Skin epidermis (tissue), 12 donors: Measurements from ENCODE around the gene COL25A1.
A peak's percentile ranks its signal among the peaks of the same experiment; 100 is the strongest.

Source experiments
- H3K27ac ChIP-seq, 21 experiments: fragments of 200-600 bp; sonication (generic) in 11 of 21; one replicate each; pipeline ENCODE4 v1.5.0; 2020; ENCODE audit warnings: mild to moderate bottlenecking in 3 of 21, inconsistent platforms in 2 of 21, moderate library complexity in 2 of 21
- H3K4me3 ChIP-seq, 7 experiments: fragments of 200-600 bp; sonication (generic) in 2 of 7; one replicate each; pipeline ENCODE4 v1.5.0; 2020; ENCODE audit warnings: inconsistent platforms in 2 of 7, mild to moderate bottlenecking in 2 of 7, moderate library complexity in 1 of 7

Gene COL25A1

DNA sequence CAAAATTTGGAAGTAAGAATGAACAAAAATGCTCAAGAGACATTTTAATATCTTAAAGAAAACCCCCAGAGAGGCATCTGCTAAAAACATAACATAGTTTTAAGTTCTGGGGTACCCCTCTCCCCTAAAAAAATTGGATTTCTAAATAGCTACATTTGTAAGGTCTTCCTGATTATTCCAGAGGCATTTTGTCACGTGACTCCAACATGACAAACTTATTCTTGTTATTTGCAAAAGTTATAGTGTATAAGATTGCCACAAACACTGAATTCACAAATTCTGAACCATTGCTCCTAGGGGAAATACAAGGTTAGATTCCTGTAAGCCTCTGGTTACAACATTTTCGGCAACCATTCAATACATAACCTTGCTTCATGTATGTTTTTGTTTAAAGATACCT, 73.4 kb downstream of the COL25A1 start:
- no peak overlapping the region for H3K4me3 ChIP-seq
- no peak overlapping the region for H3K27ac ChIP-seq

- no peak overlapping the region for H3K27ac ChIP-seq
- no peak overlapping the region for H3K4me3 ChIP-seq
These were observed 84.2 kb downstream of the COL25A1 start for GRCh38 chr4:109218288-109218687.

- no peak overlapping the region for H3K27ac ChIP-seq
- no peak overlapping the region for H3K4me3 ChIP-seq
These were observed 86.3 kb downstream of the COL25A1 start for GRCh38 chr4:109216085-109216696.

GRCh38 chr4:109215506-109215905, 87.0 kb downstream of the COL25A1 start:
- Histone ChIP-seq H3K4me3 (no peak overlapping the region), H3K27ac (no peak overlapping the region)

DNA sequence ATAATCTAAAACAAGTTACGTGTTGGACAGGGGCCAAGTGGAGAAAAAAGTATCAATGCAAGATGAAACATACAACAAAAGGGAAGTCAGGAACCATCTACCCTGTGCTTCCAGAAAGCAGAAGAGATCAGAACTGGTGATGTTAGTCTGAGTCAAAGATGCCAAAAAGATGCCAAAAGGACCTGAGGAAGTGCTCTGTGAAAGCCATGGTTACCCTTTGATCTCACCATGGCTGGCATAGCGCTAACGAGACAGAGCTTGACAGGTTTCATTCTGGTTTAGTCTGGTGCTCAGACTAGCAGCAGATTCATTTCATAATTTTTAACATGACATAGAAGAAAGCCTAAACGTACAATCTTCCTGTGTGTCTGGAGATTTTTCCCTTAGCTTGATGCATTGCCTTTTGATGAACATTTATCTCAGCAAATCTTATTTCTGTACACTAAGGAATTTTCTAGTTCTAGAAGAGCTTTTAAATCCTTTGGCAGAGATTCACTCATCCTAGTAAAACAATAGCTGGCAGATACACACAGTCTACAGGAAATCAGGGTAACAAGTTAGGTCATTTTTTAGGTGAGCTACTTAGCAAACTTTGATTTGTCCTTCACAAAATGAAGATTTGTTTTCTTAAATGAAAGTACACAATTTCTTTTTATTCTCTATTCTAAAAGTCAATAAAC, 87.7 kb downstream of the COL25A1 start:
- no peak overlapping the region for H3K27ac ChIP-seq

DNA sequence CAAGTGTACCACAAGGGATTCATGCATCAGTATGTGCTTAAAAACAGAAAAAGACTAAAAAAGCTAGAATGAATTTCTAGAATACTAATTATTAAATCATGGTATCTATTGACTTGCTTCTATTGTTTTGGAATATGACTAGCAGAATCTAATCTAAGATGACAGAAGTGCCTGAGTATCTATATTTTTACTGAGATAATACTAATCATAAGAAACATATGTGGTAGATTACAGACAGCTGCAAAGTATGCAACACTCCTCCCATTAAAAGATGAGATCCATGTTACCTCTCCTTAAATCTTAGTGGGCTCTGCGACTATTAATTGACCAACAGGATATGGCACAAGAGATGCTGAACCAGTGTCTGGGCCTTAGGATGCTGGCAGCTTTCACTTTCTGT, 89.4 kb downstream of the COL25A1 start:
- no peak overlapping the region for H3K27ac ChIP-seq
- H3K4me3 ChIP-seq = no peak overlapping the region

More for the DNA sequence above, 87.7 kb downstream of the COL25A1 start:
- no peak overlapping the region for H3K4me3 ChIP-seq

DNA sequence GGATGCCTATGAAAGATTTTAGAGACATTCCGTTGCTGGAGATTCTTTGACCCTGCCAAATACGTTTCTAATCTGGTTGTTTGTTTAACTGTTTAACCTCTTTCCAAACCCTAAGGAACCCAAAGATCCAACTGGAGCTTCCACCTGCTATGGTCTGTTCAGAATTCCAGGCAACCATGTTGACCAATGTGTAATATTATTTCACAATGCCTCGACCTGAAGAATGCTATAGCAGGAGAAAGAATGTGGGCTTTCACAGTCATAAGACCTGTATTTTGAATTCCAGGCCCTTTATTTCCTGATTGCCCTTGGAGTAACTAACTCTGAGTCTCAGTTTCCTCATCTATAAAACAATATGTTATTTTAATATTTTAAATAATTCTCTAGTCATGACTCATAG, 90.8 kb downstream of the COL25A1 start:
- Histone ChIP-seq H3K27ac (no peak overlapping the region), H3K4me3 (no peak overlapping the region)

DNA sequence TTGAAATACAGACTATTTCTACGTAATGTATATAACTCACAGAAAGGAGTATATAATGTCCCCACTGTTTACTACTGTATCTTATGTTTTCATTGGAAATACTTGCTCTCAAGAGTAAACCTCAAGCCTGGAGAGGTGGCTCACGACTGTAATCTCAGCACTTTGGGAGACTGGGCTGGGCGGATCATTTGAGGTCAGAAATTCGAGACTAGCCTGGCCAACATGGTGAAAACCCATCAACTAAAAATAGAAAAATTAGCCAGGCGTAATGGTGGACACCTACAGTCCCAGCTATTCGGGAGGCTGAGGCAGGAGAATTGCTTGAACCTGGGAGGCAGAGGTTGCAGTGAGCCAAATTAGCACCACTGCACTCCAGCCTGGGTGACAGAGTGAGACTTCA, 92.8 kb downstream of the COL25A1 start:
- Histone ChIP-seq H3K4me3 (no peak overlapping the region), H3K27ac (no peak overlapping the region)

GRCh38 chr4:109207898-109208297, 94.6 kb downstream of the COL25A1 start:
- no peak overlapping the region for H3K4me3 ChIP-seq

GRCh38 chr4:109207061-109207460, 95.4 kb downstream of the COL25A1 start:
- Histone ChIP-seq H3K4me3 (no peak overlapping the region), H3K27ac (no peak overlapping the region)

More at GRCh38 chr4:109207898-109208297, 94.6 kb downstream of the COL25A1 start:
- H3K27ac ChIP-seq = no peak overlapping the region

DNA sequence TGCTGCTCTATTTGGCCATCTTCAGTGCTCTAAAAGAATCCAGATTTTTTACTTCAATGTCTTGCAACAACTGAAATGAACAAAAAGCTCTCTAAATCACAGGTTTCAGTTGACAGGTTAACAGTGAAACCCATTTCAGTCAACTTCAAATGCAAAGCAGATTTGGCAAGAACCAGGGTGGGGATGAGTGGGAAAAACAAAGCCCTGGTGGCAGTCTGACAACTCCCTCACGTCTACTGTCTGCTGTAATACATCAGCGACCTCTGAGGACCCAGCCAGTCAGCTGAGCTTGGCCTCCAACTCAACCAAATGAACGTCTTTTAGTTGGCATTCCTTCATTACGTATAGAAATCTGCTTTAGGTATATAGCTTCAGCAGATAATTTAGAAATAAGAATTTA, 95.8 kb downstream of the COL25A1 start:
- no peak overlapping the region for H3K27ac ChIP-seq
- H3K4me3 ChIP-seq = no peak overlapping the region

GRCh38 chr4:109205186-109205585, 97.3 kb downstream of the COL25A1 start:
- Histone ChIP-seq H3K4me3 (no peak overlapping the region), H3K27ac (no peak overlapping the region)

DNA sequence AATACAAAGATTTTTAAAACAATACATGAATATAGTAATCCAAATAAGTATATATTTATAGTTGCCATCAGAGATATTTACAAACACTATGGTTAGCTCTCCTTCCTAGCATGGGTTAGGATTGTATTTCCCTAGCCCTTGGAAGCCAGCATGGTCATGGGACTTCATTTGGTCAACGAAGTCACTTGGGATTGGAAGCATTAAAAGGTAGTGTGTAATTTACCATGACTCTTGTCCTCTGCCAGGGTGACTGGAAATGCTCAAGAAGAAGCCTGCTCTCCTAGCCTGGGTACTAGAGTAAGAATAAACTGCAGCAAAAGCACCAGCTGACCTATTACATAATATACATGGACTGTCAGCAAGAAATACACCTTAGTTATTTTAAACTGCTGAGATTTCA, 102.9 kb downstream of the COL25A1 start:
- Histone ChIP-seq H3K27ac (no peak overlapping the region), H3K4me3 (no peak overlapping the region)

DNA sequence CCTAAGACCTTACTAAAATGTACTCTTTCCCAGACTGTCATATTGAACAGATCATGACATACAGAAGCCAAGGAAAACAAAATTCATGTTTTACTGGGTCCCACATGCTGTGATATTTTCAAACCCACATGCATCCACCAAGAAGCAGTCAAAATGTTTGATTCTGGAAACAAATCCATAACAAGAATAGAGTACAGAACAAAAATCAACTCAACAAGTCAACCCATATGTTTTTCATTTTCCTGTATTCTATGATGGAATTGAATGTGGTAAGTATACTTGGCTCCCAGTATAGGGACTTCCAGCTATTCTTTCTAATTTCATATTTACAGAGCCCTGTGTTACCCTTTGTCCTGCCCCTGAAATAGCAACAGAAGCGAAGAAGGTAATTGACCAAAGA, 106.8 kb downstream of the COL25A1 start:
- Histone ChIP-seq H3K27ac (no peak overlapping the region), H3K4me3 (no peak overlapping the region)

- Histone ChIP-seq H3K4me3 (no peak overlapping the region), H3K27ac (no peak overlapping the region)
These were observed 111.2 kb downstream of the COL25A1 start for GRCh38 chr4:109191216-109191615.

DNA sequence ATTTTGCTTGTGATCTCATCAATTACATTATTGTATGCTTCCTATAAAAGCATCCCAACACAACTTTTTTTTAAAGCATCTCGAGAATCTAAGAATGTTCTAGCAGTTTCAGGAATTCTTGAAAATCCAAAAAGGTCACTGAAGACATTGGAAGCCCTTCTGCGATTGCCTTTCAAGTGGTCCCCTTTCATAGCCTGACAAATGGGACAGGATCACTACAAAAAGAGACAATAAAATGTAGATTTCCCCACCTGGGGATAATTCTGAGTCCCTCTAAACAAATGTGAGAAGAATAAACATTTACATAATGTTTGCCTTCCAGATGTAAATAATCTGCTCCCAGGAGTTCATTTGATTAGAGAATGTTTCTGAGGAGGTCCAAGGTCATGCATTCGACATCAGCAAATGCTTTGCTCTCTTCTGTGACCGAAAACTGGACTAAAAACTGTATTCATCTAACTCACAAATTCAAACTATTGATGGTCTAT, 116.0 kb downstream of the COL25A1 start:
- no peak overlapping the region for H3K27ac ChIP-seq
- H3K4me3 ChIP-seq = no peak overlapping the region

- H3K27ac ChIP-seq = no peak overlapping the region
- no peak overlapping the region for H3K4me3 ChIP-seq
These were observed 116.5 kb downstream of the COL25A1 start for GRCh38 chr4:109185951-109186350.

DNA sequence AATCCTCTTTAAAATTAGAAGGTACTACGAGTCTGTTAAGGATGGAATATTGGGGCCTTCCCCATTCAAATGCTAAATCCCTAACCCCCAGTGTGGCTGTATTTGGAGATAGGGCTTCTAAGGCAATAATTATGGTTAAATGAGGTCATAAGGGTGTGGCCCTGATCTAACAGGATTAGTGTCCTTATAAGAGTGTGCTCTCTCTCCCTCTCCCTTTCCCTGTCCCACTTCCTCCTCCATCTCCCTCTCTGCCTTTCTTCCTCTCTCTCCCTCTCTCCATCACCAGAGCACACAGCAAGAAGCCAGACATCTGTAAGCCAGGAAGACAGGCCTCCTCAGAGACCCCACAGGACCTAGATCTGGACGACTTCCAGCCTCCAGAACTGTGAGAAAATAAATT, 116.9 kb downstream of the COL25A1 start:
- no peak overlapping the region for H3K27ac ChIP-seq
- no peak overlapping the region for H3K4me3 ChIP-seq

- Histone ChIP-seq H3K27ac (peak overlapping the region in 1 of 21 experiments; percentile 28), H3K4me3 (no peak overlapping the region)
These were observed 117.9 kb downstream of the COL25A1 start for GRCh38 chr4:109184491-109184961.

DNA sequence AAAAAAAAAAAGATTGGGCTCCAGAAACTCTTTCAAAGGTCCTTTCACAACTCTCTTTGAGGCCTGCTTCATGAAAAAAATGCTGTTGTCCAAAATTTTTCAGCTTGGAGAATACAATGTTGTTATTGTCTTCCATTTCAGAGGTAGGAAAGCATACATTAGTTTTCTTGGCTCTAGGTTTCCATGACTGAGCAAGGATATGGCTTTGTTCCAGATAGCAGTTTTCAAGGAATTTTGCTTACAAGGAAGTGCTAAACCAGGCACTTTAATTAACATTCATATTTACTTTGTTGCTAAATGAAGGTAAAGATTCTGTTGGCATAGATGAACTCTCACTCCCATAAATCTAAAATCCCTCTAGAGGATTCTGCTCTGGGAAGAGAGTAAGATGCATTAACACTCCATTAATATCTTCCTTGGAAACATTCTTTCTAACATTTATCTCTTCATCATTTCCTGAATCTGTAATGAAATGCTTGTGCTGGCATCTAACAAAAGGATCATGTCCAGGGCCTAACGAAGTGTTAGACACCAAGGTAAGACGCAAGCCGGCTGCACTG, 118.4 kb downstream of the COL25A1 start:
- Histone ChIP-seq H3K4me3 (no peak overlapping the region), H3K27ac (peak overlapping the region in 1 of 21 experiments; percentile 28)

DNA sequence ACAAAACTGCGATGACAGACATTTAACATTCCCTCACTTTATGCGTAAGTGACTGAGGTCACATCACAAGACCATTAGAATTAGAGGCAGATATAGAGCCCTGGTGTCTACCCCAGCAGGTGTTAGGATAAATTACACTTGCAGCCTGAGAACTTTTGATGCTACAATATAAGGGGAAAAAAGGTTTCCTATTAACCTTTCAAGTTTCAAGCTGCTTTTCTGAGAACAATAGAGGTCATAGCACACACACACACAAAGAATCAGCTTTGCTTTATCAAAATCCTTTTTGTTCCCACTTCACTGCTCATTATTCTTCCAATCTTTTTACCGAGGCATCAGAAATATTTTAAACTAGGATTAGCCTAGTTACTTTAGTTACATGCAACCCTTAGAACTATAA, 119.8 kb downstream of the COL25A1 start:
- Histone ChIP-seq H3K27ac (no peak overlapping the region), H3K4me3 (no peak overlapping the region)
